Gastroesophageal sphincter (tissue), 4 donors: ENCODE results near the gene MEOX2. TPM values are rescaled to one million over a fixed set of nuclear protein-coding genes. Genes with fewer than 3 reads are reported as not detected.

Source experiments
- ATAC-seq: fragments of 150-250 bp; one replicate; pipeline ENCODE4 v1.9.1; 2016; ENCODE audit warnings: mild to moderate bottlenecking, moderate library complexity
- H3K27ac ChIP-seq, 4 donors: fragments of 200-600 bp; sonication (generic) in 3 of 4; 1 replicate in 3 of 4; 2 replicates in 1 of 4; pipeline ENCODE4 v1.5.1; 2016 to 2019
- H3K27me3 ChIP-seq: fragments of 200-600 bp; sonication (generic); one replicate; pipeline ENCODE4 v1.5.1; 2019
- H3K36me3 ChIP-seq, 2 donors: fragments of 200-600 bp; sonication (generic); one replicate each; pipeline ENCODE4 v1.5.1; 2019; ENCODE audit warnings: control low read depth in 1 of 2
- H3K4me1 ChIP-seq, 3 donors: fragments of 200-600 bp; sonication (generic); 1 replicate in 2 of 3; 2 replicates in 1 of 3; pipeline ENCODE4 v1.5.1; 2016 to 2019; ENCODE audit warnings: control low read depth in 2 of 3
- H3K4me3 ChIP-seq, 2 donors: fragments of 200-600 bp; sonication (generic); one replicate each; pipeline ENCODE4 v1.5.1; 2019; ENCODE audit warnings: mild to moderate bottlenecking in 1 of 2, moderate library complexity in 1 of 2
- H3K9me3 ChIP-seq, 3 donors: fragments of 200-600 bp; sonication (generic); one replicate each; pipeline ENCODE4 v1.5.1; 2017 to 2019; ENCODE audit warnings: control low read depth in 2 of 3
- EP300 ChIP-seq: sonication (generic); formaldehyde crosslinking; IDR thresholded peaks from one replicate; pipeline ENCODE4 v1.6.1; 2017; ENCODE audit warnings: antibody characterized with exemption, mild to moderate bottlenecking
- POLR2A ChIP-seq, 2 donors: fragments of 450-650 bp; IDR thresholded peaks; one replicate each; pipeline ENCODE4 v1.6.1; 2017; ENCODE audit warnings: antibody characterized with exemption in 2 of 2, mild to moderate bottlenecking in 2 of 2, moderate library complexity in 1 of 2
- POLR2AphosphoS5 ChIP-seq: sonication (generic); formaldehyde crosslinking; IDR thresholded peaks from one replicate; pipeline ENCODE4 v1.6.1; 2017; ENCODE audit warnings: antibody characterized with exemption
- WGBS, 2 donors: methylation state at CpG; one replicate each; pipeline ENCODE4 v1.1.5; 2018; ENCODE audit warnings: low coverage in 1 of 2; 5-methylcytosine and 5-hydroxymethylcytosine counted together
- total RNA-seq, 4 donors: library from RNA; depleted of rRNA; stranded (reverse); fragments of >200 nt; gene quantifications; one replicate each; pipeline ENCODE4 v1.1.0, GENCODE V29; 2016
- TF ChIP-seq, protein P1 (sequence below), 4 experiments: fragments of 200-600 bp in 2 of 4; fragments of 450-650 bp in 2 of 4; sonication (generic) in 1 of 4; IDR thresholded peaks; one replicate each; pipeline ENCODE4 v1.5.1; 2017 to 2019; ENCODE audit warnings: antibody characterized with exemption in 4 of 4, mild to moderate bottlenecking in 2 of 4, moderate library complexity in 2 of 4

Gene MEOX2
- total RNA-seq, 4 donors from 2014 or later = 4.5 to 28.7 (median 12.5) TPM

DNA sequence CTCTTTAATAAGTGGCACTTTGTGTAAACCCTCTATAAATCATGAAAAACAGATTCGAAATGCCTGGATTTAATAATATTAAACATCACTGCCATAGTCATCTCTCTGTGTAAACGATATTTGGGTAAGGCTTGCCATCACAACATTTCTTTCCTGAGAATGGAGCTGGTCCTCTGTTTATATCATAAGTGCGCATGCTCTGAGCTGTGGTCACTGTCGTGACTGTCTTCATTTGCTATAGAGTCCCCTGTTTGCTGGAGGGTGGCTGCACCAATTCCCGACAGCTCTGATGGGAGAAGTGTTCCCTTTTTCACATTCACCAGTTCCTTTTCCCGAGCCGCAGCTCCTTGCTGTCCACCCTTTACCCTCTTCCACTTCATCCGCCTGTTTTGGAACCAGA is 74.3 kb downstream of the MEOX2 start:
- Histone ChIP-seq H3K9me3 (no peaks in the 10 kb centered on the region), H3K27me3 (no peaks in the 10 kb centered on the region), H3K36me3 (no peaks in the 10 kb centered on the region), H3K27ac (no peak overlapping the region), H3K4me3 (no peak overlapping the region), H3K4me1 (no peaks in the 10 kb centered on the region)
- WGBS, 2 donors = 86% methylated on average over 3 to 8 of the region's 8 CpGs
- no peak for TF ChIP-seq POLR2A (IDR thresholded peaks at IDR 0.05)
- TF ChIP-seq EP300 = no peak
- TF ChIP-seq, protein P1, sequence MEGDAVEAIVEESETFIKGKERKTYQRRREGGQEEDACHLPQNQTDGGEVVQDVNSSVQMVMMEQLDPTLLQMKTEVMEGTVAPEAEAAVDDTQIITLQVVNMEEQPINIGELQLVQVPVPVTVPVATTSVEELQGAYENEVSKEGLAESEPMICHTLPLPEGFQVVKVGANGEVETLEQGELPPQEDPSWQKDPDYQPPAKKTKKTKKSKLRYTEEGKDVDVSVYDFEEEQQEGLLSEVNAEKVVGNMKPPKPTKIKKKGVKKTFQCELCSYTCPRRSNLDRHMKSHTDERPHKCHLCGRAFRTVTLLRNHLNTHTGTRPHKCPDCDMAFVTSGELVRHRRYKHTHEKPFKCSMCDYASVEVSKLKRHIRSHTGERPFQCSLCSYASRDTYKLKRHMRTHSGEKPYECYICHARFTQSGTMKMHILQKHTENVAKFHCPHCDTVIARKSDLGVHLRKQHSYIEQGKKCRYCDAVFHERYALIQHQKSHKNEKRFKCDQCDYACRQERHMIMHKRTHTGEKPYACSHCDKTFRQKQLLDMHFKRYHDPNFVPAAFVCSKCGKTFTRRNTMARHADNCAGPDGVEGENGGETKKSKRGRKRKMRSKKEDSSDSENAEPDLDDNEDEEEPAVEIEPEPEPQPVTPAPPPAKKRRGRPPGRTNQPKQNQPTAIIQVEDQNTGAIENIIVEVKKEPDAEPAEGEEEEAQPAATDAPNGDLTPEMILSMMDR (IDR thresholded peaks at IDR 0.05) = no peak
- no peak for TF ChIP-seq POLR2AphosphoS5
- no peak for ATAC-seq

DNA sequence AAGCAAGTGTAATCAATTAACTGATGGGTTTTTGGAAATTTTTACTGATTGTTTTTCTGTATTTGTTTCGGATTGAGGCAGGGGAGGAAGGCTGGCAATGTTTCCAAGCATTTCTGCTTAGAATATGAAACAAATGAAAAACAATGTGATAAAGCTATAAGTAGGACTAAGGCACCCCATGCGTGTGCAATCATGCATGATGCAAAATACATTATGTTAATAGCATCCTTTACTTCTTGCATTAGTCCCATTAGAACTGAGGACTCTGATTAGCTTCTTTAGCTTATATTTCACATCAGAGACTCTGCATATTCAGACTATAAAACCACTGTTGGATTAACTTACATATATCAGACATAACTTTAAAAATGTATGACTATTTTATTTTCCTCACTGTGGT is 76.0 kb downstream of the MEOX2 start:
- H3K27ac ChIP-seq = no peak overlapping the region
- H3K9me3 ChIP-seq = no peaks in the 10 kb centered on the region
- H3K36me3 ChIP-seq = no peaks in the 10 kb centered on the region
- no peaks in the 10 kb centered on the region for H3K27me3 ChIP-seq
- 86 to 100% methylated on average over 2 of the region's 2 CpGs for WGBS, 2 donors
- H3K4me1 ChIP-seq = no peaks in the 10 kb centered on the region
- ATAC-seq = no peak
- H3K4me3 ChIP-seq = no peak overlapping the region
- TF ChIP-seq POLR2A (IDR thresholded peaks at IDR 0.05) = no peak
- TF ChIP-seq POLR2AphosphoS5 = no peak
- TF ChIP-seq EP300 = no peak
- TF ChIP-seq, protein P1 (IDR thresholded peaks at IDR 0.05) = no peak

DNA sequence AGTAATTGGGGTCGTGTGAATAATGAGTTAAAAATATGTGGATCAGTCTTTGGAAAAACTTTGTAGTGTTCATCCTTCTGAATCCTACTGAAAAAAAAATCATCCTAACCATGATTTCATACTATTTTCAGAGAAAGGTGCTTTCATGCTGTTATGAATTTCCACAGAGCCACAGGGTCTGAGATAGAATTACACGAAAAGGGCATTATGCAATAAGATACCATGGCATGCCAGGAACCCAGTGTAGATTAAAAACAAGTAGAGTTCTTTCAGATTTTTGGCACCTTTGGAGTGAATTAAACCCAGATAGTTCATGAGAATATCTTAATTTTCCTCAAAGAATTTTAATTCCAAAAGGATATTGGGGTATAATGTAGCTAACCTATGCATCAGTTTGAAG is 77.2 kb downstream of the MEOX2 start:
- H3K9me3 ChIP-seq = no peaks in the 10 kb centered on the region
- no peaks in the 10 kb centered on the region for H3K27me3 ChIP-seq
- TF ChIP-seq POLR2AphosphoS5 (no peak), EP300 (no peak), POLR2A (IDR thresholded peaks at IDR 0.05) (no peak)
- TF ChIP-seq, protein P1 (IDR thresholded peaks at IDR 0.05) = no peak
- 75 to 81% methylated on average over 2 of the region's 2 CpGs for WGBS, 2 donors
- no peak overlapping the region for H3K27ac ChIP-seq
- no peak overlapping the region for H3K4me3 ChIP-seq
- ATAC-seq = no peak
- H3K36me3 ChIP-seq = no peaks in the 10 kb centered on the region
- H3K4me1 ChIP-seq = no peaks in the 10 kb centered on the region

DNA sequence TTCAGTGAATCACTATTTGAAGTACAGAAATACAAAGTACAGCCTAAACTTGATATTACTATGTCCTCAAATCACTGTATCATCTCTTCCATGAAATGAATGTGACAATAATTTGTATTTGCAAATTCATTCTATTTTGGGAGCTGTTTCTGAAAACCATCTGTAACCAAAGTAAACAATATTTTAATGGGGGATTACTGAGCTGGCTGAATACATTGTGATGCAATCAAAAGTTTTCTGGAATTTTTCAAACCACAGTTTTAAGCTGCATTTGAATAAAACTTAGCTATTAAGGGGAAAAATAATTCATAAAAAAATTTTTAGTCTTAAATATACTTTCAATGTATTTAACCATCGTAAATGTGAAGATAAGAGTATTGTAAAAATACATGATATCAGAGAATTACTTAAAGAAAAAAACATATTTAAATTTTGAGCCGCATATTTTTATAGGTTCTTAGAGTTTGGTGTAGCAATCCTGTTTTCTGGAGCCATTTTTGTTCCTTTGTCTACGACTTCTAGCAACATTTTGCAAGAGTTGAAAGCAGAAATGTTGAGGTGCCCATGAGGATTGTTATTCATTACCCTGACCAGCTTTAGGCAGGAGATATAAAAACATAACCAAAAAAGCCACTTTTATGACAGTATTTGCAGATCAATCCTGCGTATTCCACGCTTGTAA is 78.8 kb downstream of the MEOX2 start:
- no peak overlapping the region for H3K27ac ChIP-seq
- 80 to 85% methylated on average over 5 of the region's 5 CpGs for WGBS, 2 donors
- H3K4me1 ChIP-seq = no peaks in the 10 kb centered on the region
- H3K27me3 ChIP-seq = no peaks in the 10 kb centered on the region
- no peak for ATAC-seq
- no peaks in the 10 kb centered on the region for H3K36me3 ChIP-seq
- H3K4me3 ChIP-seq = no peak overlapping the region
- H3K9me3 ChIP-seq = no peaks in the 10 kb centered on the region
- no peak for TF ChIP-seq POLR2A (IDR thresholded peaks at IDR 0.05)
- TF ChIP-seq EP300 = no peak
- TF ChIP-seq, protein P1 (IDR thresholded peaks at IDR 0.05) = no peak
- TF ChIP-seq POLR2AphosphoS5 = no peak

DNA sequence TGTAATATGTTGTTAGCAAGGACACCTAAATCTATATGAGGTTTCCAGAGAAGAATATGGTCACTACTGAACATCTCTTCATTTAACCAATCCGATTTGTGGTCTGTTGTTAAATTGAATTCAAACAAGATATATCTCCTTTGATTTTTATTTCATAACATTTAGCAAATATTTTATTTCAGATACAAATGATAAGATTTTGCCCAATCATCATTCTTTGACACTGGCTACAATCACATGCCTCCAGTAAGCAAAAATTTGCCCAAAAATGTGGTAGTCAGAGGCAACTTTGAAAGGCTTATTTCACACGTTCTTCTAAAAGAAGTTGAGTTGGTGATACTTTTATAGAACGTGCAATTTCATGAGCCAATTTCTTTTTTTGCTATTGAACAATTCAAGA is 79.9 kb downstream of the MEOX2 start:
- no peak overlapping the region for H3K4me3 ChIP-seq
- TF ChIP-seq POLR2AphosphoS5 = no peak
- TF ChIP-seq POLR2A (IDR thresholded peaks at IDR 0.05) = no peak
- TF ChIP-seq, protein P1 (IDR thresholded peaks at IDR 0.05) = no peak
- no peak for TF ChIP-seq EP300
- H3K36me3 ChIP-seq = no peaks in the 10 kb centered on the region
- ATAC-seq = no peak
- 85 to 89% methylated on average over 3 of the region's 3 CpGs for WGBS, 2 donors
- no peak overlapping the region for H3K27ac ChIP-seq
- no peaks in the 10 kb centered on the region for H3K9me3 ChIP-seq
- H3K27me3 ChIP-seq = no peaks in the 10 kb centered on the region
- no peaks in the 10 kb centered on the region for H3K4me1 ChIP-seq
